Body of pancreas (tissue), 4 donors: ENCODE data around the gene NAALAD2. TPM values are rescaled to one million over a fixed set of nuclear protein-coding genes. Genes with fewer than 3 reads are reported as not detected.

Experiments used
- ATAC-seq: fragments of 150-250 bp; one replicate; pipeline ENCODE4 v1.9.1; 2016
- DNase-seq, 4 donors: peaks; one replicate each; pipeline ENCODE4 v3.0.0-alpha.2; 2019
- H3K27ac ChIP-seq, 4 donors: fragments of 200-600 bp; sonication (generic); 1 replicate in 3 of 4; 2 replicates in 1 of 4; pipeline versions ENCODE4 v1.5.1 to v1.6.1; 2016 to 2019; ENCODE audit warnings: mild to moderate bottlenecking in 1 of 4, mixed read lengths in 1 of 4, moderate library complexity in 1 of 4
- H3K27me3 ChIP-seq, 2 donors: fragments of 200-600 bp; sonication (generic); one replicate each; pipeline ENCODE4 v1.6.0; 2016; ENCODE audit warnings: mild to moderate bottlenecking in 1 of 2
- H3K36me3 ChIP-seq, 2 donors: fragments of 200-600 bp; sonication (generic); replicated peaks in 1 of 2; 2 replicates each; pipeline ENCODE4 v1.5.1; 2016; ENCODE audit warnings: low read depth in 2 of 2; ENCODE audit not compliant: insufficient read depth in 1 of 2
- H3K4me1 ChIP-seq: fragments of 200-600 bp; sonication (generic); one replicate; pipeline ENCODE4 v1.6.0; 2016
- H3K4me3 ChIP-seq, 2 donors: fragments of 200-600 bp; sonication (generic); 1 replicate in 1 of 2; 2 replicates in 1 of 2; pipeline ENCODE4 v1.5.1; 2016 to 2019
- H3K9me3 ChIP-seq, 3 donors: fragments of 200-600 bp; sonication (generic); 1 replicate in 2 of 3; 2 replicates in 1 of 3; pipeline ENCODE4 v1.5.1; 2016
- CTCF ChIP-seq, 7 experiments: fragments of 450-650 bp in 4 of 7; fragments of 200-600 bp in 3 of 7; sonication (generic) in 3 of 7; IDR thresholded peaks; one replicate each; pipeline ENCODE4 v1.5.1; 2016 to 2019; ENCODE audit warnings: antibody characterized with exemption in 7 of 7
- POLR2A ChIP-seq, 3 donors: fragments of 450-650 bp; IDR thresholded peaks; one replicate each; pipeline ENCODE4 v1.6.1; 2016; ENCODE audit warnings: antibody characterized with exemption in 3 of 3, mild to moderate bottlenecking in 2 of 3
- WGBS, 2 donors: methylation state at CpG; one replicate each; pipeline ENCODE4 v1.1.5; 2017; 5-methylcytosine and 5-hydroxymethylcytosine counted together
- intact Hi-C: fragments of 100-400 bp; cut with DNase I; formaldehyde crosslinking; loops from one replicate; pipeline ENCODE4 v1.15.1; 2023
- total RNA-seq, 2 donors: library from RNA; depleted of rRNA; stranded (reverse); fragments of >200 nt; gene quantifications; one replicate each; pipeline ENCODE4 v1.1.0, GENCODE V29; 2016

Gene NAALAD2
- total RNA-seq, 2 donors from 2014 or later: 1.6 TPM; not detected in 1

- WGBS, 2 donors: 83 to 89% methylated on average over 3 of the region's 3 CpGs
- Histone ChIP-seq H3K27me3 (no peaks in the 10 kb centered on the region), H3K27ac (no peak overlapping the region), H3K9me3 (no peaks in the 10 kb centered on the region), H3K4me1 (no peaks in the 10 kb centered on the region), H3K36me3 (no peaks in the 10 kb centered on the region), H3K4me3 (no peak overlapping the region)
- TF ChIP-seq CTCF (IDR thresholded peaks at IDR 0.05) (no peak), POLR2A (IDR thresholded peaks at IDR 0.05) (no peak)
- DNase-seq: no peak
- intact Hi-C loops: no loop called here
- no peak for ATAC-seq
These were observed 53.4 kb downstream of the NAALAD2 start for GRCh38 chr11:90187839-90188238.

- no peaks in the 10 kb centered on the region for H3K4me1 ChIP-seq
- no peak for DNase-seq
- H3K27ac ChIP-seq: no peak overlapping the region
- WGBS, 2 donors: 94 to 100% methylated on average over 2 of the region's 2 CpGs
- no peaks in the 10 kb centered on the region for H3K9me3 ChIP-seq
- no peaks in the 10 kb centered on the region for H3K27me3 ChIP-seq
- no peak for ATAC-seq
- intact Hi-C loops: no loop called here
- H3K36me3 ChIP-seq: no peaks in the 10 kb centered on the region
- H3K4me3 ChIP-seq: no peak overlapping the region
- no peak for TF ChIP-seq POLR2A (IDR thresholded peaks at IDR 0.05)
- TF ChIP-seq CTCF (IDR thresholded peaks at IDR 0.05): no peak
These were observed 54.5 kb downstream of the NAALAD2 start for GRCh38 chr11:90189011-90189410.

- no peak for DNase-seq
- Histone ChIP-seq H3K4me1 (no peaks in the 10 kb centered on the region), H3K27me3 (no peaks in the 10 kb centered on the region), H3K27ac (no peak overlapping the region), H3K36me3 (no peaks in the 10 kb centered on the region), H3K4me3 (no peak overlapping the region), H3K9me3 (no peaks in the 10 kb centered on the region)
- 83 to 84% methylated on average over 4 of the region's 4 CpGs for WGBS, 2 donors
- ATAC-seq: no peak
- no peak for TF ChIP-seq POLR2A (IDR thresholded peaks at IDR 0.05)
- intact Hi-C loops: no loop called here
These were observed 58.6 kb downstream of the NAALAD2 start for GRCh38 chr11:90192869-90193582.

- ATAC-seq: no peak
- H3K9me3 ChIP-seq: no peaks in the 10 kb centered on the region
- DNase-seq: no peak
These were observed 62.9 kb downstream of the NAALAD2 start for GRCh38 chr11:90197377-90197776.

GRCh38 chr11:90202342-90202741, 67.9 kb downstream of the NAALAD2 start:
- Histone ChIP-seq H3K27ac (no peak overlapping the region), H3K4me1 (no peaks in the 10 kb centered on the region), H3K36me3 (peaks cover 0 to 15% of the 10 kb centered on the region in 2 donors), H3K9me3 (no peaks in the 10 kb centered on the region), H3K27me3 (no peaks in the 10 kb centered on the region), H3K4me3 (no peak overlapping the region)
- no peak for TF ChIP-seq CTCF (IDR thresholded peaks at IDR 0.05)
- no peak for TF ChIP-seq POLR2A (IDR thresholded peaks at IDR 0.05)
- no peak for DNase-seq
- 75 to 77% methylated on average over 3 of the region's 3 CpGs for WGBS, 2 donors
- intact Hi-C loops: no loop called here
- ATAC-seq: no peak

More at GRCh38 chr11:90197377-90197776, 62.9 kb downstream of the NAALAD2 start:
- intact Hi-C loops: no loop called here
- no peak overlapping the region for H3K4me3 ChIP-seq
- peaks cover 0 to 7% of the 10 kb centered on the region in 2 donors for H3K36me3 ChIP-seq
- TF ChIP-seq POLR2A (IDR thresholded peaks at IDR 0.05): no peak
- no peak for TF ChIP-seq CTCF (IDR thresholded peaks at IDR 0.05)
- WGBS, 2 donors: 83 to 90% methylated on average over 1 of the region's 1 CpG
- H3K27ac ChIP-seq: no peak overlapping the region
- H3K27me3 ChIP-seq: no peaks in the 10 kb centered on the region
- no peaks in the 10 kb centered on the region for H3K4me1 ChIP-seq
